PFSK-1 (cell line): ENCODE results near the gene ARHGAP21.

Source experiments
- FOXP2 ChIP-seq: optimal IDR thresholded peaks from 2 replicates; pipeline ENCODE3; 2011; ENCODE audit warnings: borderline replicate concordance, control low read depth, inconsistent platforms; ENCODE audit not compliant: insufficient read depth; ENCODE audit errors: extremely low read length, extremely low read depth
- POLR2AphosphoS5 ChIP-seq: IDR thresholded peaks from 2 replicates; pipeline ENCODE4 v1.6.1; 2012; ENCODE audit warnings: low read depth, mild to moderate bottlenecking, control low read depth, low read length, moderate library complexity
- REST ChIP-seq, 2 experiments: IDR thresholded peaks; 2 replicates each; pipeline versions ENCODE4 v1.6.1 to v1.8.0; 2011 to 2012; ENCODE audit warnings: low read depth in 2 of 2, low read length in 2 of 2, control low read depth in 1 of 2, inconsistent platforms in 1 of 2, mild to moderate bottlenecking in 1 of 2, moderate library complexity in 1 of 2; ENCODE audit not compliant: insufficient read depth in 1 of 2
- SIN3A ChIP-seq: IDR thresholded peaks from 2 replicates; pipeline ENCODE4 v1.6.1; 2012; ENCODE audit warnings: mild to moderate bottlenecking, low read length, moderate library complexity, borderline replicate concordance; ENCODE audit not compliant: insufficient read depth
- TAF1 ChIP-seq: IDR thresholded peaks from 2 replicates; pipeline ENCODE4 v1.6.1; 2012; ENCODE audit warnings: low read length, control low read depth, borderline replicate concordance; ENCODE audit not compliant: insufficient read depth

Gene ARHGAP21

GRCh38 chr10:24744946-24745345 is 21.3 kb upstream of the ARHGAP21 start:
- TF ChIP-seq TAF1 (no peak), FOXP2 (no peak), POLR2AphosphoS5 (no peak), REST (IDR thresholded peaks at IDR 0.05; ENCODE audit: insufficient read depth in 1 of 2, low read depth in 2 of 2, low read length in 2 of 2) (no peak), SIN3A (no peak)

GRCh38 chr10:24740714-24741113 is 17.0 kb upstream of the ARHGAP21 start:
- TF ChIP-seq FOXP2 (no peak), SIN3A (no peak), REST (IDR thresholded peaks at IDR 0.05; ENCODE audit: insufficient read depth in 1 of 2, low read depth in 2 of 2, low read length in 2 of 2) (no peak), POLR2AphosphoS5 (no peak), TAF1 (no peak)

GRCh38 chr10:24737001-24737400 is 13.3 kb upstream of the ARHGAP21 start:
- TF ChIP-seq POLR2AphosphoS5 (no peak), TAF1 (no peak), REST (IDR thresholded peaks at IDR 0.05; ENCODE audit: insufficient read depth in 1 of 2, low read depth in 2 of 2, low read length in 2 of 2) (no peak), SIN3A (no peak), FOXP2 (no peak)

- TF ChIP-seq SIN3A, result no peak
- TF ChIP-seq TAF1, result no peak
- TF ChIP-seq REST (IDR thresholded peaks at IDR 0.05; ENCODE audit: insufficient read depth in 1 of 2, low read depth in 2 of 2, low read length in 2 of 2), result no peak
- no peak for TF ChIP-seq FOXP2
- no peak for TF ChIP-seq POLR2AphosphoS5
These were observed 8.3 kb upstream of the ARHGAP21 start for GRCh38 chr10:24731942-24732341.

- TF ChIP-seq TAF1 (no peak), REST (IDR thresholded peaks at IDR 0.05; ENCODE audit: insufficient read depth in 1 of 2, low read depth in 2 of 2, low read length in 2 of 2) (no peak), SIN3A (no peak), POLR2AphosphoS5 (no peak), FOXP2 (no peak)
These were observed 7.1 kb upstream of the ARHGAP21 start for GRCh38 chr10:24730811-24731210.
